Head of caudate nucleus (tissue), 42 donors: ENCODE results near the gene UGT1A3.

ENCODE experiments used
- DNase-seq, 42 donors: peaks; one replicate each; pipeline versions ENCODE4 v3.0.0 to v3.0.0-alpha.2; 2020 to 2021; ENCODE audit warnings: mixed read lengths in 7 of 42
- intact Hi-C: fragments of 100-400 bp; cut with DNase I; formaldehyde crosslinking; loops from one replicate; pipeline ENCODE4 v1.15.0; 2022

UGT1A3 gene

GRCh38 chr2:233789554-233789953, 60.7 kb downstream of the UGT1A3 start:
- intact Hi-C loops, result no loop called here
- peak in 2 of 42 donors; percentile 29 to 30 for DNase-seq

GRCh38 chr2:233791151-233791882, 62.5 kb downstream of the UGT1A3 start:
- intact Hi-C loops, result no loop called here
- DNase-seq, result peak in 2 of 42 donors; percentile 21 to 24

DNA sequence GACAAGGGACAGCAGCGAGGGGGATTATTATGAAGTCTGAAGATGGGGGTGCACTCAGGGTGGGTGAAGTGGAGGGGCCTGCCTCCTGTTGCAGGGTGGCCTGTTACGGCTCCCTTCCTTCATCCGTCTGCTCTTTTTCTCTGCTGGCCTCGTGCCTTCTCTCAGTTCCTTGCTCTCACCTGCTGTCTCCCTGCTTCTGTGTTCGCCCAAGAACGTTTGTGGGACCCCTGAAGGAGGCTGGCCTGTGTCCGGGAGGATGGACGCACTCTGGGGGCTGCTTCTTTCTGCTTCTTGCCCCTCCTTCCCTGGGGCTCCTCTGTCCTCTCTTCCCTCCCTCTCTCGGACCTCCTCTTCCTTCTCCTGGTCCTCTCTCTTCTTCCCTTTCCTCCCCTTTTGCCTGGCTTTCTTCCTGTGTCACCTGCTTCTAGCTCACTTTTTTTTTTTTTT, 63.1 kb downstream of the UGT1A3 start:
- peak in 1 of 42 donors; percentile 9 for DNase-seq
- intact Hi-C loops, result no loop called here

DNA sequence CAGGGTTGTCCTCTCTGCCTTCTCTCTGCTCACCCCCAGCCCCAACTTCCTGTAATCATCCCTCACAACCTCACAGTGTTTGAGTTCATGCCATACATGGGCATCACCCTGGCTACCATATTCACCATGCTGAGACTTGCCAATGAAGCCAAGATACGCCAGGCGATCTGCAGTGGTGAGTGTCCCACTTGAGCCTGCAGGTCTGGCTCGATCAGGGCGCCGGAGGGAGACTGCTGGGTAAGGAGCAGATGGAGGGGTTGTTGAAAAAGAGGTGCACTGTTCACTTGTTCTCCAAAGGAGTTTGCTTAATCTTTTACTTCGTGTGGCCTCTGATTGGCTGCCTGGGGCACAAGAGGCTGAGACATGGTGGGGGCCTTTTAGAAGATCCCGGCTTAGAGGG, 63.9 kb downstream of the UGT1A3 start:
- intact Hi-C loops, result no loop called here
- DNase-seq, result peak in 2 of 42 donors; percentile 6 to 31

GRCh38 chr2:233793465-233794127, 64.8 kb downstream of the UGT1A3 start:
- peak in 17 of 42 donors; percentile 2 to 56 (median 18) for DNase-seq
- intact Hi-C loops, result no loop called here

DNA sequence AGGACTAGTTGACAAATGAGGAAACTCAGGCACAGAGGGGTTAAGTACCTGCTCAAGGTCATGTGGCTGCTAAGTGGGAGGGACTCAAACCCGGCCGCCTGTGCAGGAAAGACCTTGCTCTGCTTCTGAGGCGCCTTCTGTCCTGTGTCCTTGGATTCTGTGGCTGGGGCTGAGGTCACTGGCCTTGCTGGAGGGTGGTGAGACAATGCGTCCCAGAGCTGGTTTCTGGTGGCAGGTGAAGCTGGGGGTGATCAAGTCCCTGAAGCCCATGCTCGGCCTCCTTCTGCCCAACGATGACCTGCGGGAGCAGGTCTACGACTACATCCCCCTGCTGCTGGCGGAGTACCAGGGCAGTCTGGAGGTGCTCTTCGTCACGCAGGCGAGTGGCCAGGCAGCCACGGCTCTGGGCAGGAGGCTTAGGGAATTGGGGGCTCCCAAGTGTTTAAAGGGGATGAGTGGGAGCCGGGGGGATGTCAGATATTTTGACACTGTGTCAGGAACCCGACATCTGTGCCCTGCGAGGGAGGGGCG, 65.4 kb downstream of the UGT1A3 start:
- DNase-seq, result peak in 3 of 42 donors; percentile 13 to 32 (median 28)
- intact Hi-C loops, result no loop called here

GRCh38 chr2:233795735-233796171, 66.9 kb downstream of the UGT1A3 start:
- DNase-seq, result peak in 6 of 42 donors; percentile 10 to 28 (median 24)
- intact Hi-C loops, result no loop called here

GRCh38 chr2:233796254-233796653, 67.4 kb downstream of the UGT1A3 start:
- intact Hi-C loops, result no loop called here
- peak in 3 of 42 donors; percentile 5 to 10 (median 7) for DNase-seq

DNA sequence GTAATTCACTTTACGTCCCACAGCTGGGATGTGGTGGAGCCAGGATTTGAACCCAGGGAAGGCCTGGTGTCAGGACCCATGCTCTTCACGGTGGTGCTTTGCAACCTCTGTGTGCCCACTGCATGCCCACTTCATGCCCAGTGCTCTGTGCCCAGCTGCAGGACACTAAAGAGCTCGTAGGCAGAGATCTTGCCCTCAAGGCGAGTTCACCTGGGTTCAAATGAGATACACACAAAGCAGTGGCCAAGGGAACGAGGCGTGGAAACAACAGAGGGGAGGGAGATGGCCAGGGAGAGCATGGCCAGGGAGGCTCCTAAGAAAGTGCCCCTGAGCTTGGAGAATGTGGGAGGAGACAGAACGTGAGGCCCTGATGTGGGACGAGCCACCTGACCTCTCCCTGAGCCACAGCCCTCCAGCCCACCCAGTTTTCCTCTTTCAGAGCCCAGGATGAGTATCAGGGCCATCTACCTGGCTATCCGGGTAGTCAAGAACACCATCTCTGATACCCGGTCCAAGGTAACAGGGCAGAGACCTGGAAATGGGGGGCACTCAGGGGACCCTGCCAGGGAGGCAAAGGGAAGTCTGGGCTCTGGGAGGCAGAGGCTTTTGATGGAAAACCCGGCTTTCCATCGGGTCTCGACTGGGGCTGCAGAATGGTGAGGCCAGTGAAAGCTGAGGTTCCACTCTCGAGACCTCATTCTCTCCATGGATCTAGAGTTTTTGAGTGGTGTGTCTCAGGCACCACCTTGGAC, 69.7 kb downstream of the UGT1A3 start:
- peak in 7 of 42 donors; percentile 2 to 34 (median 22) for DNase-seq
- intact Hi-C loops, result no loop called here

DNA sequence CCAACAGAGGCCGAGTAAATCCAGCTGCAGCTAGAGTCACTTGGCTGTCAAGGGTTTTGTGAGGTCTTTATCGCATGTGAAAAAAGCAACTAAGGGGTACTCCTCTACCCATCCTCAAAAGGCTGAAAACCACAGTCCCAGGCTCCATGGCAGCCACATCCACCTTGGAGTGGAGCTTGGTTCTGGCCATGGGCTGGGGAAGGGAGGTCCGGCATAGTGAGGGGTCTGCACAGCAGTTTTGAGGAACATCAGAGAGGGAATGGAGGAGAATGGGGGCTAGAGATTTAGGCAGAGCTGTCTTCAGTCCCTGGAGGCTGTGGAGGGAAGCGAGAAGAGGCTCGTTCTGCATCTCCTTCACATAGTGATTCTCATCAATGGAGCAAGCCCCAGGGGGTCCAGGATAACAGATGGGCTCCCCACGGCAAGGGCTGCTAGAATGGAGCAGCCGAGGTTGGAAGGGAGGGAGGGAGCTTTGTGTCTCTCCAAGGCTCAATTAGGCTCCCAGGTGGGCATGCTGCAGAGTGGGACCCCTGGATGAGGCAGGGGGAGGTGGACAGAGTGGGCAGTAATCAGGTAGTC, 70.3 kb downstream of the UGT1A3 start:
- peak in 5 of 42 donors; percentile 7 to 26 (median 18) for DNase-seq
- intact Hi-C loops, result no loop called here

GRCh38 chr2:233799716-233800115, 70.9 kb downstream of the UGT1A3 start:
- peak in 3 of 42 donors; percentile 2 to 10 (median 3) for DNase-seq
- intact Hi-C loops, result no loop called here

GRCh38 chr2:233800208-233800607, 71.4 kb downstream of the UGT1A3 start:
- intact Hi-C loops, result no loop called here
- DNase-seq, result peak in 5 of 42 donors; percentile 2 to 21 (median 9)

GRCh38 chr2:233801357-233802131, 72.7 kb downstream of the UGT1A3 start:
- intact Hi-C loops, result no loop called here
- DNase-seq, result peak in 32 of 42 donors; percentile 3 to 81 (median 35)

- DNase-seq, result peak in 4 of 42 donors; percentile 12 to 28 (median 16)
- intact Hi-C loops, result no loop called here
These were observed 73.4 kb downstream of the UGT1A3 start for GRCh38 chr2:233802132-233802815.

- peak in 6 of 42 donors; percentile 0 to 28 (median 18) for DNase-seq
- intact Hi-C loops, result no loop called here
These were observed 74.6 kb downstream of the UGT1A3 start for GRCh38 chr2:233803292-233803911.

GRCh38 chr2:233803994-233804393, 75.2 kb downstream of the UGT1A3 start:
- DNase-seq, result peak in 8 of 42 donors; percentile 3 to 28 (median 13)
- intact Hi-C loops, result no loop called here
